HG03039 (cell line): ENCODE results near the gene HEPH.
"Not testable (repeated sequence)": the region's sequence is repeated elsewhere in the genome, so short reads cannot be mapped to it uniquely, and the experiment has no call there.

Experiments
- ATAC-seq: cut with Tn5 transposase; IDR thresholded peaks from one replicate; pipeline ENCODE4 v1.9.1; 2021; ENCODE audit warnings: mild to moderate bottlenecking, moderate library complexity; ENCODE audit not compliant: unreplicated experiment

Gene HEPH

GRCh38 chrX:66221856-66222255 lies 57.8 kb downstream of the HEPH start:
- ATAC-seq, result no peak

- ATAC-seq, result no peak
Measured at GRCh38 chrX:66232296-66232695, 68.2 kb downstream of the HEPH start.

- ATAC-seq, result no peak
Measured at GRCh38 chrX:66233209-66233608, 69.2 kb downstream of the HEPH start.

- not testable (repeated sequence) for ATAC-seq
Measured at GRCh38 chrX:66233904-66234303, 69.9 kb downstream of the HEPH start.

GRCh38 chrX:66255359-66255967 lies 91.4 kb downstream of the HEPH start:
- no peak for ATAC-seq

GRCh38 chrX:66262807-66263206 lies 98.8 kb downstream of the HEPH start:
- no peak for ATAC-seq
